ENCODE measurements around the gene CD2AP. TPM values are rescaled to one million over a fixed set of nuclear protein-coding genes. Genes with fewer than 3 reads are reported as not detected.

Gene CD2AP
- total and polyA plus RNA-seq, 2 experiments from 2014 or later: 9.8 to 19.2 TPM

DNA sequence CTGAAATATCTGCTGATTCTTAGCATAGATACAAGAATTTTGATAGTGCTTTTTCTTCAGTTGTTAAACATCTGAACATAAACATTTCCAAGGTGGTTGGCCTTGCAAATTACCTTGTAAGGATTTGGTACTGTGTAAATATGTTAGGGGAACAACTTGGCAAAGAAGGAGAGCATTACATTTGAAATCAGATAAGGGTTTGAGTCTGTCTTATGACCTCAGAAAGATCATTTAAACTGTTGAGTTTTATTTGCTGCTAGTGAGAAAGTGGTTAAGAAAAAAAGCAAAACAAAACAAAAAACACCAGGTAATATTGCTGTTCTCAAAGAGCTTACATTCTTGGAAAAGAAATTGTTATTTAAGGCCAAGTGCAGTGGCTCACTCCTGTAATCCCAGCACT is 56.5 kb downstream of the CD2AP start:
- TF ChIP-seq, protein P1, sequence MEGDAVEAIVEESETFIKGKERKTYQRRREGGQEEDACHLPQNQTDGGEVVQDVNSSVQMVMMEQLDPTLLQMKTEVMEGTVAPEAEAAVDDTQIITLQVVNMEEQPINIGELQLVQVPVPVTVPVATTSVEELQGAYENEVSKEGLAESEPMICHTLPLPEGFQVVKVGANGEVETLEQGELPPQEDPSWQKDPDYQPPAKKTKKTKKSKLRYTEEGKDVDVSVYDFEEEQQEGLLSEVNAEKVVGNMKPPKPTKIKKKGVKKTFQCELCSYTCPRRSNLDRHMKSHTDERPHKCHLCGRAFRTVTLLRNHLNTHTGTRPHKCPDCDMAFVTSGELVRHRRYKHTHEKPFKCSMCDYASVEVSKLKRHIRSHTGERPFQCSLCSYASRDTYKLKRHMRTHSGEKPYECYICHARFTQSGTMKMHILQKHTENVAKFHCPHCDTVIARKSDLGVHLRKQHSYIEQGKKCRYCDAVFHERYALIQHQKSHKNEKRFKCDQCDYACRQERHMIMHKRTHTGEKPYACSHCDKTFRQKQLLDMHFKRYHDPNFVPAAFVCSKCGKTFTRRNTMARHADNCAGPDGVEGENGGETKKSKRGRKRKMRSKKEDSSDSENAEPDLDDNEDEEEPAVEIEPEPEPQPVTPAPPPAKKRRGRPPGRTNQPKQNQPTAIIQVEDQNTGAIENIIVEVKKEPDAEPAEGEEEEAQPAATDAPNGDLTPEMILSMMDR (IDR thresholded peaks at IDR 0.05; ENCODE audit: low read depth, low read length): no peak
- no peaks in the 10 kb centered on the region for H3K27me3 ChIP-seq
- H3K4me3 ChIP-seq: no peak overlapping the region
- no peaks in the 10 kb centered on the region for H3K9me3 ChIP-seq (ENCODE audit: low read depth)
- peaks cover 5% of the 10 kb centered on the region for H3K4me1 ChIP-seq (ENCODE audit: low read depth)
- no peak for DNase-seq (ENCODE audit: low read depth in 1 of 2, low spot score in 1 of 2)
- no peak overlapping the region for H3K27ac ChIP-seq
- H3K36me3 ChIP-seq: no peaks in the 10 kb centered on the region

DNA sequence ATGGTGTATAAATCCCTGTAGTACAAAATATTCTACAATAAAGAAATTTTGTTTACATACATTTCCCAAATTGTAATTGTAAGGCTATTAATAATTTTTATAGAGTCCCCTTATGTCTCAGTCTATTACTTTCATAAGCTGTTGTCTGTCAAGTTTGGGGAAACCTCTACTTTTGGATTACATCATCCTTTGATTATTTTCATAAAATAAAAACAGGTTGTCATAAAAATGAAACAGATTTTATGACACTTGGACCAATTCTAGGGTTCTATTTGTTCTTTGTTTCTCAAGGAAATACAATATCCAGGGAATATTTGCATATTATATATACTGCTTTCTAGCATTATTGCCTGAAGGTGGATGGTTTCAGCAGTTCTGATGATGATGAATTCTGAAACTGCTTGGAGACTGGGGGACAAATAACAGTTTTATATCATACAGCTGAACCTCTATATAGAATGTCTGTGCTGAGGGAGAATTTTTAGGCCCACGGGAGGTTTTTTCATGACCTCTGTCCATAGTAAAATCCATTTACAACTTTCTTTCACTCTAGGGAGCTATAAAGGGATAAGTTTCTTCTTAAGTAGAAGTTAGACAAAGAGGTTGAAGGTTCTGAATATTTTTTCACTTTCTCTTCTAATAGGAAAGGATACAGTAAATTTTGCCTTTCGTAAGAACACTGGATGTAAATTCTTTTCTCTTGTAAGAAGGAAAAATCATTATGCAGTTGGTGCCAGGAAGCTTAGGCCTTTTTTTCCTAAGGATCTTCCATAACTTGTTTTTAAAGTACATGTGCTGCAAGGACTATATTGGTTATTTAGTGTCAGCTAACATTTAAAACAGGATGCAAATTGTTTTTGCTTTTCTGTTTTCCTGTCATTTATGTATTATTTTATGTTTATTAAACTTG is 58.0 kb downstream of the CD2AP start:
- Histone ChIP-seq H3K36me3 (no peaks in the 10 kb centered on the region), H3K9me3 (ENCODE audit: low read depth) (no peaks in the 10 kb centered on the region), H3K4me1 (ENCODE audit: low read depth) (peaks cover 5% of the 10 kb centered on the region), H3K4me3 (no peak overlapping the region), H3K27me3 (no peaks in the 10 kb centered on the region), H3K27ac (no peak overlapping the region)
- TF ChIP-seq, protein P1 (IDR thresholded peaks at IDR 0.05; ENCODE audit: low read depth, low read length): no peak
- DNase-seq (ENCODE audit: low read depth in 1 of 2, low spot score in 1 of 2): peak in 1 of 2 donors; percentile 2

DNA sequence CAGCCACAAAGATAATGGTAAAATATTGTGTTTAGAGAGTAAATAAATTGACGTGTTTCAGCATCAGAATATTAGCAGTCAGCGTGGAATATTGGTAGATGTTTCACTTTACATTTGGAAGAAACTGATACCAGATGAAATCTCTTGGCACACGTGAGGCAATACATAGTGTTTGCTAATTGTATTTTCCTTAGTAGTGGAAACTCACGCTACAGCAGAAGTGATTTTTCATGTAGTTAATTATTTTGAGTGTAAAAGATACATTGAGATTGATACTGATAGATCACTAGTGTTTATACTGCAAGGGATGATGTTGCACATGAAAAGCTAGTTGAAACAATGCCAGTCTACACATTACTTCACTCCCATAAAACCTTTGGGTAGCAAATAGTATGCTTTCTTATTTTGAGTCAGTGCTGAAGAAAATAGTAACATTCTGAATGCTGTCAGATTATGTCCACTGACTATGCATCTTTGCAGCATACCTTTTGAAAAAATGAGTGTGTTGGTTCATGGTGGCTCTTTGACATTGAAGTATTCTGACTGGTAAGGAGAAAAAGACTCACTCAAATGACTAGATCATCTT is 59.3 kb downstream of the CD2AP start:
- H3K27ac ChIP-seq: no peak overlapping the region
- H3K9me3 ChIP-seq (ENCODE audit: low read depth): no peaks in the 10 kb centered on the region
- TF ChIP-seq, protein P1 (IDR thresholded peaks at IDR 0.05; ENCODE audit: low read depth, low read length): no peak
- no peak overlapping the region for H3K4me3 ChIP-seq
- peaks cover 5% of the 10 kb centered on the region for H3K4me1 ChIP-seq (ENCODE audit: low read depth)
- no peak for DNase-seq (ENCODE audit: low read depth in 1 of 2, low spot score in 1 of 2)
- no peaks in the 10 kb centered on the region for H3K36me3 ChIP-seq
- no peaks in the 10 kb centered on the region for H3K27me3 ChIP-seq

DNA sequence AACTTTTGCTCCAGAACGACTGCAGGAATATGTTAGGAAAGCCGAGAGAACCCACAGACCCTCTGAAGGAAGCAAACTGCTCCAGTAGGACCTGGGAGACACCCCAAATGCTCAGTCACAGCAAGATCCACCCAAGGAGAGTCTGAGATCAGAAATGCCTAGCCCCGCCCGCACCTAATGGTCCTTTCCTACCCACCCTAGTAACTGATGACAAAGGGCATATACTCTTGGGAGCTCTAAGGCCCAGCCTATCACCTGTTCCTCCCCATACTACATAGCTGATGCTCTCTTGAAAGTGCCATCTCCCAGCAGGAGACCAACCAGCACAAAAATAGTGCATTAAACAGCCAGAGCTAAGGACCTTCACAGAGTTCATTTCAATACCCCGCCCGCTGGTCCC is 67.6 kb downstream of the CD2AP start:
- Histone ChIP-seq H3K36me3 (peaks cover 13% of the 10 kb centered on the region), H3K27ac (no peak overlapping the region), H3K4me1 (ENCODE audit: low read depth) (no peaks in the 10 kb centered on the region), H3K9me3 (ENCODE audit: low read depth) (no peaks in the 10 kb centered on the region), H3K4me3 (no peak overlapping the region), H3K27me3 (no peaks in the 10 kb centered on the region)
- no peak for DNase-seq (ENCODE audit: low read depth in 1 of 2, low spot score in 1 of 2)
- TF ChIP-seq, protein P1 (IDR thresholded peaks at IDR 0.05; ENCODE audit: low read depth, low read length): no peak

DNA sequence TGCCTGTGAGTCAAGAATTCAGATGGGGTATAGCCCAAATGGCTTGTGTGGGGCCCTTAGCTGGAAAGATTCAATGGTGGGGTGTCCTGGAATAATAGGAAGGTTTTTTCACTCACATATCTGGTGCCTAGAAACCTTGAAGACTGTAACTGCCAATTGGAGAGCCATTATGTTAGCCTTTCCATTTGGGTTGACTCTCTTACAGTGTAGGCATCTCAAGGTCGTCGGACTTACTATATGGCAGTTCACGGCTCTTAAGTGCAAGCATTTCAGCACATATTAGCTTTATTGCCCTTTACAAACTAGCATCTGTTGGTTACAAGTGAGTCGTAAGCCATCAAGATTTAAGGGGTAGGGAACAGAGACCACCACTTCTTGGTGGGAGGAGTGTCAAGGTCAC is 74.1 kb downstream of the CD2AP start:
- H3K27me3 ChIP-seq: no peaks in the 10 kb centered on the region
- H3K4me1 ChIP-seq (ENCODE audit: low read depth): no peaks in the 10 kb centered on the region
- TF ChIP-seq, protein P1 (IDR thresholded peaks at IDR 0.05; ENCODE audit: low read depth, low read length): no peak
- H3K4me3 ChIP-seq: no peak overlapping the region
- H3K36me3 ChIP-seq: no peaks in the 10 kb centered on the region
- DNase-seq (ENCODE audit: low read depth in 1 of 2, low spot score in 1 of 2): no peak
- no peak overlapping the region for H3K27ac ChIP-seq
- H3K9me3 ChIP-seq (ENCODE audit: low read depth): no peaks in the 10 kb centered on the region

Measured in cardiac muscle cell (in vitro differentiated cells and primary cell).